WI38 (cell line): ENCODE results near the gene KNDC1.

ENCODE experiments used
- H3K4me3 ChIP-seq: 2 replicates; pipeline ENCODE4 v1.5.1; 2011; ENCODE audit warnings: low read depth, mild to moderate bottlenecking, control low read depth, low read length
- TF ChIP-seq, protein P1 (sequence below): IDR thresholded peaks from 2 replicates; pipeline ENCODE4 v1.5.1; 2012; ENCODE audit warnings: low read depth, mild to moderate bottlenecking, control low read depth, low read length

Gene KNDC1

DNA sequence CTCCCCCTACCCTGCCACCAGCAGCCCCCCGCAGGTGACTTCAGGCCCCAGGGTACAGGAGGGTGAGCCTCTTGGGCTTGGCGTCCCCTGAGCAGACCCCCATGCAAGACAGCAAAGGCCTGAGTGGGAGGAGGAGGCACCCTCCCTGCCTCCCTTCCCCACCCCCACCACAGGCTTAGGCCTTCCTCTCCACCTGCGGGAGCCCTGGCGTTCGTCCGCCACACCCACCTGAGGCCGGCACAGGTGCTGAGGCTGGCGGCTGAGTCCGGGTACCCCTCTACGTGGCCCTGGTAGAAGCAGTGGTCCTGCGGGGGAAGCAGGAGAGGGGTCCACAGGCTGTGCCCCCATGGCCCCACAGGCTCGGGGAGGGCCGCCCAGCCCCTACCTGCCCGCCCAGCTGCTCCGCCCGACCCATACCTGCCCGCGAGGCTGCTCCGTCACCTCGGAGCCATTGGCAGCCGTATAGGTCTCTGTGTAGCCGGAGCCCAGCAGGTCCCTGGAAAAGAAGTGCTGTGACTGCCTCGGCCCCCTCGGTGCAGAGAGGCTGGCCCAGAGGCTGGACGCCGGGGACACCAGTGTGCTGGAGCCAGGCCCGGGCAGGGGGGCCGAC, 113.6 kb downstream of the KNDC1 start:
- no peak overlapping the region for H3K4me3 ChIP-seq
- TF ChIP-seq, protein P1, sequence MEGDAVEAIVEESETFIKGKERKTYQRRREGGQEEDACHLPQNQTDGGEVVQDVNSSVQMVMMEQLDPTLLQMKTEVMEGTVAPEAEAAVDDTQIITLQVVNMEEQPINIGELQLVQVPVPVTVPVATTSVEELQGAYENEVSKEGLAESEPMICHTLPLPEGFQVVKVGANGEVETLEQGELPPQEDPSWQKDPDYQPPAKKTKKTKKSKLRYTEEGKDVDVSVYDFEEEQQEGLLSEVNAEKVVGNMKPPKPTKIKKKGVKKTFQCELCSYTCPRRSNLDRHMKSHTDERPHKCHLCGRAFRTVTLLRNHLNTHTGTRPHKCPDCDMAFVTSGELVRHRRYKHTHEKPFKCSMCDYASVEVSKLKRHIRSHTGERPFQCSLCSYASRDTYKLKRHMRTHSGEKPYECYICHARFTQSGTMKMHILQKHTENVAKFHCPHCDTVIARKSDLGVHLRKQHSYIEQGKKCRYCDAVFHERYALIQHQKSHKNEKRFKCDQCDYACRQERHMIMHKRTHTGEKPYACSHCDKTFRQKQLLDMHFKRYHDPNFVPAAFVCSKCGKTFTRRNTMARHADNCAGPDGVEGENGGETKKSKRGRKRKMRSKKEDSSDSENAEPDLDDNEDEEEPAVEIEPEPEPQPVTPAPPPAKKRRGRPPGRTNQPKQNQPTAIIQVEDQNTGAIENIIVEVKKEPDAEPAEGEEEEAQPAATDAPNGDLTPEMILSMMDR: no peak

DNA sequence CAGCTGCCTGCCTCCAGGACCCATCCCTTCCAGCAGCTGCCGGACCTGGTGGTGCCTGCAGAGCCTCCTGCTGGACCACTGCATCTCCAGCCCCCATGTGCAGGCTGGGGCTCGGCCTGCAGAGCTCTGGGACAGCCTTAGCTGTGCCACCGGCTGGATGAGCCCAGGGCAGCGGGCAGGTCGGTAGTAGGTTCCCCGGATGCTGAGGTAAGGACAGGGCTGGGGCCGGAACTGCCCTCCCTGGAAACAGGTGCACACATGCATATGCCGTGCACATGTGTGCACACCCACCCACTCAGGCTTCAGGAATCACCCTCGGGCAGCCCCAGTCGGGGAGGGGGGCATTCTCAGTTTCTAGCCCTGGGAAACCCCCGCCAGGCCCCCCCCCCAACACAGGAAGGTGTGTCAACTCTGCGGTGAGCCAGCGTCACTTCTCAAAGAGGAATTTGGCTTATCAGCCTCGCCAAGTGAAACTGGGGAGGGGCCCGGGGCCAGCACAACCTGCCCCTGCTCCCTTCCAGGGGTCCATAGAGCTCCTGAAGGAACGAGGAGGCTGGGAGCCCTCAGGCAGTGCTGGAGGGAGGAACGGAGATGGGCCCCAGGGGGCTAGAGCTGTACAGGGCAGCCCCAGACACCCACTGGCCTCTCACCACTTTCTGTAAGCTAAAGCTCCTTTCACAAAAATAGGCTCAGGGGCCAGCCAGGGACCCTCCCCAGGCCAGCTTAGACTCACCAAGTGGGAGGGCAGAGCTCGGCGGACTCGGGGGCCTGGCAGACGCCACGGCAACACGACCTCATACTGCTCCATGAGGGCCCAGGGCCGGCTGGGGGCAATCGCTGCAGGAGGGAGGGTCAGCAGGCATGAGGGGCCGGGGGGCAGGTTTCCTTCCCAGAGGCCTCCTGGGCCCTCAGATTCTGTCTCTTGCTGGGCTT, 115.0 kb downstream of the KNDC1 start:
- no peak overlapping the region for H3K4me3 ChIP-seq
- TF ChIP-seq, protein P1: no peak

DNA sequence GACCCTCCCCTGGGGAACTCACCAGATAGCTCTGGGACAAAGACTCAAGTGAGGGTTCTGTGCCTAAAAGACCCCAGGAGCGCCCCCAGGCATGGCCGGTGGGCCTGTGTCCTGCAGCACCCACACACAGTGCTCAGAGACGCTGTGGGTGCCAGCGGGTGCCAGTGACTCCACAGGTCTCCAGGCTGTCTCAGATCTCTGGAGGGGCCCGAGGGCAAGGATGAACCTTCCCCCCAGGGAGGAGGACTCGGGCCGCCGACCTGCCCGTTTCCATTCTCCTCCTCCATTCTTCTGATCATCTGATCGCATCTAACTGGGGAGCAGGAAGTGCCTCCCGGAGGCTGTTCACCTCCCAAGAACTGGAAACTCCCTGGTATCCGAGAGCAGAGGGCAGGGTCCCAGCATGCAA, 115.7 kb downstream of the KNDC1 start:
- TF ChIP-seq, protein P1: no peak
- H3K4me3 ChIP-seq: no peak overlapping the region
